ENCODE results near the gene FGF14. TPM values are rescaled to one million over a fixed set of nuclear protein-coding genes. Genes with fewer than 3 reads are reported as not detected.

Gene FGF14
- polyA plus RNA-seq, 1 of the 3 experiments (the other 2 are of a cell fraction), result 0.20 TPM

- no peak for TF ChIP-seq IRF3 (IDR thresholded peaks at IDR 0.05; ENCODE audit: low read depth, low read length)
- no peak for TF ChIP-seq EZH2phosphoT487 (IDR thresholded peaks at IDR 0.05; ENCODE audit: borderline replicate concordance, low read depth)
These were observed 397.8 kb downstream of the FGF14 start (continued) for GRCh38 chr13:102003848-102004570.

GRCh38 chr13:102002287-102002686 is 399.6 kb downstream of the FGF14 start:
- Histone ChIP-seq H3K4me3 (ENCODE audit: low read depth in 2 of 2, low read length in 1 of 2) (no peak overlapping the region), H3K79me2 (ENCODE audit: insufficient read depth) (no peaks in the 10 kb centered on the region), H3K9me3 (no peaks in the 10 kb centered on the region), H3K9me2 (no peaks in the 10 kb centered on the region), H3K4me2 (no peak overlapping the region), H3K36me3 (replicated peaks in 1 of 2; ENCODE audit: control insufficient read depth in 1 of 2, insufficient read depth in 2 of 2, low read length in 1 of 2) (no peaks in the 10 kb centered on the region), H3K27ac (ENCODE audit: low read depth in 2 of 2, low read length in 1 of 2) (peak overlapping the region in 1 of 2 experiments; percentile 78; a peak in 2 of 4 replicates), H2AFZ (ENCODE audit: low read depth) (no peak overlapping the region), H3F3A (replicated peaks; ENCODE audit: insufficient read depth) (no peaks in the 10 kb centered on the region), H4K20me1 (ENCODE audit: insufficient read depth) (no peaks in the 10 kb centered on the region), H3K9ac (no peak overlapping the region), H3K27me3 (ENCODE audit: insufficient read depth) (no peaks in the 10 kb centered on the region), H3K4me1 (ENCODE audit: control insufficient read depth in 1 of 2, insufficient read depth in 2 of 2, low read depth in 1 of 2, low read length in 1 of 2) (peaks cover 0 to 16% of the 10 kb centered on the region in 2 experiments; a peak in 2 of 4 replicates)
- WGBS (ENCODE audit: low lambda C conversion rate), result 61% methylated on average over 3 of the region's 3 CpGs
- ChIA-PET POLR2A (interaction anchor here (0.8 kb wide), 1 partner anchor 228 kb away, joined by 3 read pairs; no protein-coding TSS in a partner anchor), CTCF (interaction anchor here (1.0 to 1.8 kb wide), 4 partner anchors 9 to 140 kb away, joined by 3 to 6 read pairs (median 4); no protein-coding TSS in a partner anchor)
- no peak for DNase-seq
- TF ChIP-seq USF2 (IDR thresholded peaks at IDR 0.05; ENCODE audit: borderline replicate concordance, low read depth, low read length) (no peak), FOXM1 (IDR thresholded peaks at IDR 0.05; ENCODE audit: low read depth) (no peak), JUND (IDR thresholded peaks at IDR 0.05) (no peak), RCOR1 (IDR thresholded peaks at IDR 0.05; ENCODE audit: low read length) (no peak), NRF1 (IDR thresholded peaks at IDR 0.05; ENCODE audit: low read depth, low read length) (no peak)

- Histone ChIP-seq H4K20me1 (ENCODE audit: insufficient read depth) (no peaks in the 10 kb centered on the region), H3K9me3 (no peaks in the 10 kb centered on the region), H3F3A (replicated peaks; ENCODE audit: insufficient read depth) (no peaks in the 10 kb centered on the region), H3K79me2 (ENCODE audit: insufficient read depth) (no peaks in the 10 kb centered on the region), H2AFZ (ENCODE audit: low read depth) (no peak overlapping the region), H3K36me3 (replicated peaks in 1 of 2; ENCODE audit: control insufficient read depth in 1 of 2, insufficient read depth in 2 of 2, low read length in 1 of 2) (no peaks in the 10 kb centered on the region), H3K27me3 (ENCODE audit: insufficient read depth) (no peaks in the 10 kb centered on the region), H3K9ac (no peak overlapping the region), H3K9me2 (no peaks in the 10 kb centered on the region), H3K4me3 (ENCODE audit: low read depth in 2 of 2, low read length in 1 of 2) (no peak overlapping the region), H3K4me1 (ENCODE audit: control insufficient read depth in 1 of 2, insufficient read depth in 2 of 2, low read depth in 1 of 2, low read length in 1 of 2) (peaks cover 0 to 19% of the 10 kb centered on the region in 2 experiments; a peak in 2 of 4 replicates), H3K4me2 (no peak overlapping the region), H3K27ac (ENCODE audit: low read depth in 2 of 2, low read length in 1 of 2) (no peak overlapping the region)
- ChIA-PET POLR2A (no interaction called here), CTCF (interaction anchor here (0.6 kb wide), 1 partner anchor 33 kb away, joined by 3 read pairs; no protein-coding TSS in a partner anchor)
- no peak for DNase-seq
- TF ChIP-seq NRF1 (IDR thresholded peaks at IDR 0.05; ENCODE audit: low read depth, low read length) (no peak), TAF1 (IDR thresholded peaks at IDR 0.05; ENCODE audit: borderline replicate concordance, low read depth, low read length) (no peak), MEF2A (IDR thresholded peaks at IDR 0.05; ENCODE audit: borderline replicate concordance, low read depth) (no peak), GABPA (IDR thresholded peaks at IDR 0.05; ENCODE audit: low read depth) (no peak)
- TF ChIP-seq, protein P1, sequence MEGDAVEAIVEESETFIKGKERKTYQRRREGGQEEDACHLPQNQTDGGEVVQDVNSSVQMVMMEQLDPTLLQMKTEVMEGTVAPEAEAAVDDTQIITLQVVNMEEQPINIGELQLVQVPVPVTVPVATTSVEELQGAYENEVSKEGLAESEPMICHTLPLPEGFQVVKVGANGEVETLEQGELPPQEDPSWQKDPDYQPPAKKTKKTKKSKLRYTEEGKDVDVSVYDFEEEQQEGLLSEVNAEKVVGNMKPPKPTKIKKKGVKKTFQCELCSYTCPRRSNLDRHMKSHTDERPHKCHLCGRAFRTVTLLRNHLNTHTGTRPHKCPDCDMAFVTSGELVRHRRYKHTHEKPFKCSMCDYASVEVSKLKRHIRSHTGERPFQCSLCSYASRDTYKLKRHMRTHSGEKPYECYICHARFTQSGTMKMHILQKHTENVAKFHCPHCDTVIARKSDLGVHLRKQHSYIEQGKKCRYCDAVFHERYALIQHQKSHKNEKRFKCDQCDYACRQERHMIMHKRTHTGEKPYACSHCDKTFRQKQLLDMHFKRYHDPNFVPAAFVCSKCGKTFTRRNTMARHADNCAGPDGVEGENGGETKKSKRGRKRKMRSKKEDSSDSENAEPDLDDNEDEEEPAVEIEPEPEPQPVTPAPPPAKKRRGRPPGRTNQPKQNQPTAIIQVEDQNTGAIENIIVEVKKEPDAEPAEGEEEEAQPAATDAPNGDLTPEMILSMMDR (IDR thresholded peaks at IDR 0.05), result no peak
These were observed 401.1 kb downstream of the FGF14 start for GRCh38 chr13:102000764-102001163.

All from SK-N-SH (cell line).